Naive thymus-derived CD4-positive, alpha-beta T cell (primary cell): Measurements from ENCODE around the gene TWIST1. TPM values are rescaled to one million over a fixed set of nuclear protein-coding genes. Genes with fewer than 3 reads are reported as not detected.
A peak's percentile ranks its signal among the peaks of the same experiment; 100 is the strongest.

Experiments
- ATAC-seq: fragments of 150-1000 bp; cut with Tn5 transposase; 2 replicates; pipeline ENCODE4 v1.10.0; 2021; ENCODE audit warnings: mild to moderate bottlenecking, moderate library complexity
- CTCF ChIA-PET: fragments of 350-600 bp; sonication (Branson Sonifier 250); formaldehyde crosslinking; loops from one replicate; lab custom pipeline; 2021; ENCODE audit warnings: antibody characterized with exemption; lab: Charles Lee
- POLR2A ChIA-PET: fragments of 350-600 bp; sonication (Branson Sonifier 250); formaldehyde crosslinking; loops from one replicate; lab custom pipeline; 2021; ENCODE audit warnings: antibody characterized with exemption, inconsistent platforms; lab: Charles Lee
- DNase-seq, 9 donors: peaks; one replicate each; pipeline versions ENCODE4 v3.0.0 to v3.0.0-alpha.2; 2020 to 2022; ENCODE audit warnings: mixed read lengths in 1 of 9
- H3K27ac ChIP-seq: one replicate; pipeline ENCODE4 v1.7.0; 2013; ENCODE audit warnings: mild to moderate bottlenecking, low read depth, low read length, moderate library complexity
- H3K27me3 ChIP-seq, 2 donors: one replicate each; pipeline ENCODE4 v1.7.0; 2013; ENCODE audit warnings: low read length in 2 of 2, mild to moderate bottlenecking in 2 of 2, moderate library complexity in 2 of 2; ENCODE audit not compliant: control insufficient read depth in 2 of 2, insufficient read depth in 2 of 2
- H3K36me3 ChIP-seq, 3 experiments: 1 replicate in 2 of 3; 2 replicates in 1 of 3; pipeline ENCODE4 v1.7.0; 2013; ENCODE audit warnings: low read length in 3 of 3, mild to moderate bottlenecking in 3 of 3, moderate library complexity in 1 of 3; ENCODE audit not compliant: insufficient read depth in 3 of 3, control insufficient read depth in 2 of 3
- H3K4me1 ChIP-seq, 2 donors: one replicate each; pipeline ENCODE4 v1.7.0; 2013; ENCODE audit warnings: low read length in 2 of 2, mild to moderate bottlenecking in 2 of 2, moderate library complexity in 1 of 2; ENCODE audit not compliant: control insufficient read depth in 2 of 2, insufficient read depth in 2 of 2
- H3K4me3 ChIP-seq: 2 replicates; pipeline ENCODE4 v1.7.0; 2013; ENCODE audit warnings: mild to moderate bottlenecking, low read length
- H3K9me3 ChIP-seq, 3 experiments: 1 replicate in 2 of 3; 2 replicates in 1 of 3; pipeline ENCODE4 v1.7.0; 2013; ENCODE audit warnings: low read length in 3 of 3; ENCODE audit not compliant: control insufficient read depth in 2 of 3
- H3K27ac Mint-ChIP-seq, 9 donors: one replicate each; pipeline ENCODE4 v1.8.0; 2020 to 2022; ENCODE audit warnings: mixed read lengths in 9 of 9, mild to moderate bottlenecking in 8 of 9, moderate library complexity in 5 of 9, inconsistent platforms in 2 of 9
- H3K27me3 Mint-ChIP-seq, 5 donors: one replicate each; pipeline ENCODE4 v1.8.0; 2021 to 2022; ENCODE audit warnings: mixed read lengths in 5 of 5, mild to moderate bottlenecking in 1 of 5
- H3K36me3 Mint-ChIP-seq, 5 donors: one replicate each; pipeline ENCODE4 v1.8.0; 2020 to 2022; ENCODE audit warnings: mixed read lengths in 5 of 5, mild to moderate bottlenecking in 3 of 5, inconsistent platforms in 1 of 5
- H3K4me1 Mint-ChIP-seq, 7 donors: one replicate each; pipeline ENCODE4 v1.8.0; 2020 to 2022; ENCODE audit warnings: mixed read lengths in 7 of 7, mild to moderate bottlenecking in 3 of 7, inconsistent platforms in 1 of 7
- H3K4me3 Mint-ChIP-seq, 10 donors: one replicate each; pipeline ENCODE4 v1.8.0; 2020 to 2022; ENCODE audit warnings: mild to moderate bottlenecking in 10 of 10, mixed read lengths in 10 of 10, moderate library complexity in 6 of 10, inconsistent platforms in 2 of 10
- H3K9me3 Mint-ChIP-seq, 11 donors: one replicate each; pipeline ENCODE4 v1.8.0; 2020 to 2022; ENCODE audit warnings: mixed read lengths in 11 of 11, mild to moderate bottlenecking in 4 of 11, inconsistent platforms in 1 of 11, moderate library complexity in 1 of 11
- intact Hi-C, 2 donors: fragments of 100-400 bp; cut with micrococcal nuclease; formaldehyde crosslinking; loops; one replicate each; pipeline ENCODE4 v1.15.1; 2023
- polyA plus RNA-seq, 2 donors: library from polyadenylated mRNA; unstranded; fragments of 300-500 nt; fragmentation: Illumina TruSeq; gene quantifications; one replicate each; pipeline ENCODE4 v1.2.3, GENCODE V29; 2021
- total RNA-seq, 6 experiments: library from RNA in 5 of 6; stranded (reverse) in 5 of 6; gene quantifications; 1 replicate in 5 of 6; 2 replicates in 1 of 6; pipeline ENCODE4 v1.2.3 and lab custom pipeline; 2021 to 2026

The TWIST1 gene
- total and polyA plus RNA-seq, 7 experiments from 2014 or later, result 3.4 TPM; not detected in 6

GRCh38 chr7:19119870-19120486 is 2.5 kb upstream of the TWIST1 start:
- Mint-ChIP-seq H3K9me3 (peaks cover 0 to 10% (median 1%) of the 10 kb centered on the region in 11 donors), H3K27ac (no peak overlapping the region), H3K4me3 (no peak overlapping the region), H3K4me1 (peaks cover 0 to 4% (median 3%) of the 10 kb centered on the region in 7 donors), H3K27me3 (peaks cover 36 to 60% (median 54%) of the 10 kb centered on the region in 5 donors), H3K36me3 (no peaks in the 10 kb centered on the region)
- no peak for ATAC-seq
- intact Hi-C loops, result loop anchor here in 1 of 2 donors (5.0 to 10.0 kb wide), 3 partner anchors 258 to 1677 kb away; no protein-coding TSS in a partner anchor
- Histone ChIP-seq H3K36me3 (no peaks in the 10 kb centered on the region), H3K4me1 (no peaks in the 10 kb centered on the region), H3K9me3 (no peaks in the 10 kb centered on the region), H3K4me3 (no peak overlapping the region), H3K27ac (no peak overlapping the region), H3K27me3 (peaks cover 0 to 17% of the 10 kb centered on the region in 2 donors)
- CTCF ChIA-PET, result no interaction called here
- DNase-seq, result no peak
- POLR2A ChIA-PET, result no interaction called here

- no peak for ATAC-seq
- intact Hi-C loops, result loop anchor here in 1 of 2 donors (5.0 kb wide), 2 partner anchors 257 to 1678 kb away; no protein-coding TSS in a partner anchor
- Histone ChIP-seq H3K4me3 (no peak overlapping the region), H3K4me1 (no peaks in the 10 kb centered on the region), H3K9me3 (no peaks in the 10 kb centered on the region), H3K27me3 (peaks cover 0 to 23% of the 10 kb centered on the region in 2 donors), H3K36me3 (no peaks in the 10 kb centered on the region), H3K27ac (no peak overlapping the region)
- Mint-ChIP-seq H3K27ac (no peak overlapping the region), H3K27me3 (peaks cover 43 to 66% (median 60%) of the 10 kb centered on the region in 5 donors), H3K9me3 (peaks cover 0 to 11% (median 2%) of the 10 kb centered on the region in 11 donors), H3K4me3 (no peak overlapping the region), H3K4me1 (peaks cover 0 to 4% (median 3%) of the 10 kb centered on the region in 7 donors), H3K36me3 (no peaks in the 10 kb centered on the region)
- CTCF ChIA-PET, result no interaction called here
- POLR2A ChIA-PET, result no interaction called here
- DNase-seq, result no peak
Observed at GRCh38 chr7:19119372-19119771, 1.9 kb upstream of the TWIST1 start.

- CTCF ChIA-PET, result no interaction called here
Observed at GRCh38 chr7:19118636-19119371, 1.4 kb upstream of the TWIST1 start.

GRCh38 chr7:19117870-19118608 is 603 bp upstream of the TWIST1 start:
- ATAC-seq (no peak), DNase-seq (no peak)
- H3K4me1 Mint-ChIP-seq, result peaks cover 0 to 4% (median 3%) of the 10 kb centered on the region in 7 donors
- no peaks in the 10 kb centered on the region for H3K36me3 Mint-ChIP-seq
- peaks cover 0 to 14% (median 2%) of the 10 kb centered on the region in 11 donors for H3K9me3 Mint-ChIP-seq
- H3K27me3 Mint-ChIP-seq, result peaks cover 51 to 72% (median 66%) of the 10 kb centered on the region in 5 donors
- H3K27me3 ChIP-seq, result peaks cover 1 to 26% of the 10 kb centered on the region in 2 donors
- no peak overlapping the region for H3K4me3 ChIP-seq
- no peaks in the 10 kb centered on the region for H3K36me3 ChIP-seq
- no peak overlapping the region for H3K27ac ChIP-seq
- no peaks in the 10 kb centered on the region for H3K4me1 ChIP-seq
- intact Hi-C loops, result loop anchor here in 1 of 2 donors (5.0 kb wide), 2 partner anchors 256 to 1679 kb away; no protein-coding TSS in a partner anchor
- H3K27ac Mint-ChIP-seq, result no peak overlapping the region
- ChIA-PET POLR2A (no interaction called here), CTCF (no interaction called here)
- peak overlapping the region in 2 of 10 donors; percentile 42 to 52 for H3K4me3 Mint-ChIP-seq
- no peaks in the 10 kb centered on the region for H3K9me3 ChIP-seq

More at GRCh38 chr7:19118636-19119371, 1.4 kb upstream of the TWIST1 start:
- Mint-ChIP-seq H3K27ac (no peak overlapping the region), H3K4me3 (peak overlapping the region in 2 of 10 donors; percentile 42 to 52), H3K36me3 (no peaks in the 10 kb centered on the region), H3K4me1 (peaks cover 0 to 4% (median 3%) of the 10 kb centered on the region in 7 donors), H3K9me3 (peaks cover 0 to 14% (median 2%) of the 10 kb centered on the region in 11 donors), H3K27me3 (peaks cover 48 to 69% (median 63%) of the 10 kb centered on the region in 5 donors)
- POLR2A ChIA-PET, result no interaction called here
- Histone ChIP-seq H3K9me3 (no peaks in the 10 kb centered on the region), H3K36me3 (no peaks in the 10 kb centered on the region), H3K27me3 (peaks cover 0 to 24% of the 10 kb centered on the region in 2 donors), H3K4me3 (no peak overlapping the region), H3K4me1 (no peaks in the 10 kb centered on the region), H3K27ac (no peak overlapping the region)
- intact Hi-C loops, result loop anchor here in 1 of 2 donors (5.0 kb wide), 2 partner anchors 257 to 1678 kb away; no protein-coding TSS in a partner anchor
- ATAC-seq (no peak), DNase-seq (no peak)

GRCh38 chr7:19116121-19117090 is 1.0 kb downstream of the TWIST1 start:
- peak overlapping the region in 1 of 9 donors; percentile 54 for H3K27ac Mint-ChIP-seq

More at GRCh38 chr7:19116121-19117090, 1.0 kb downstream of the TWIST1 start:
- H3K4me1 Mint-ChIP-seq, result peaks cover 0 to 4% (median 3%) of the 10 kb centered on the region in 7 donors
- H3K9me3 ChIP-seq, result no peaks in the 10 kb centered on the region
- H3K27me3 Mint-ChIP-seq, result peaks cover 58 to 77% (median 72%) of the 10 kb centered on the region in 5 donors
- no peak overlapping the region for H3K4me3 ChIP-seq
- intact Hi-C loops, result loop anchor here in 1 of 2 donors (5.0 kb wide), 2 partner anchors 254 to 1681 kb away; no protein-coding TSS in a partner anchor
- no peaks in the 10 kb centered on the region for H3K4me1 ChIP-seq
- H3K36me3 Mint-ChIP-seq, result peaks cover 0 to 4% (median 0%) of the 10 kb centered on the region in 5 donors
- ATAC-seq, result no peak
- POLR2A ChIA-PET, result no interaction called here
- H3K4me3 Mint-ChIP-seq, result peak overlapping the region in 8 of 10 donors; percentile 7 to 69 (median 46)
- peak in 1 of 9 donors; percentile 22 for DNase-seq
- peaks cover 0 to 16% (median 1%) of the 10 kb centered on the region in 11 donors for H3K9me3 Mint-ChIP-seq
- no peaks in the 10 kb centered on the region for H3K36me3 ChIP-seq
- no peak overlapping the region for H3K27ac ChIP-seq
- peaks cover 5 to 26% of the 10 kb centered on the region in 2 donors for H3K27me3 ChIP-seq
- CTCF ChIA-PET, result no interaction called here
